SK-N-SH (cell line): Measurements from ENCODE around the gene OR10A3. TPM values are rescaled to one million over a fixed set of nuclear protein-coding genes. Genes with fewer than 3 reads are reported as not detected.

Experiments
- CTCF ChIA-PET: fragments of 300-600, 350-600 bp; formaldehyde crosslinking; extraction: SDS; loops from one replicate; lab custom pipeline; 2021; lab: Yijun Ruan, JAX
- POLR2A ChIA-PET: fragments of 350-600 bp; sonication (Branson Sonifier 250); formaldehyde crosslinking; extraction: SDS; loops from one replicate; lab custom pipeline; 2020; ENCODE audit warnings: antibody characterized with exemption, inconsistent platforms; lab: Yijun Ruan, JAX
- DNase-seq: peaks from one replicate; pipeline ENCODE4 v3.0.0; 2012
- H2AFZ ChIP-seq: fragments of 200-600 bp; sonication (generic); 2 replicates; pipeline ENCODE4 v1.8.1; 2016; ENCODE audit warnings: antibody characterized with exemption, mild to moderate bottlenecking, low read depth
- H3F3A ChIP-seq: fragments of 200-600 bp; sonication (generic); replicated peaks from 2 replicates; pipeline ENCODE3; 2016; ENCODE audit warnings: antibody characterized with exemption, mild to moderate bottlenecking; ENCODE audit not compliant: insufficient read depth
- H3K27ac ChIP-seq, 2 experiments: fragments of 200-500 bp in 1 of 2; fragments of 200-600 bp in 1 of 2; sonication (Bioruptor generic) in 1 of 2; sonication (generic), shearing (Covaris generic) in 1 of 2; 2 replicates each; pipeline versions ENCODE4 v1.5.1 to v1.6.1; 2014 to 2016; ENCODE audit warnings: low read depth in 2 of 2, inconsistent platforms in 1 of 2, low read length in 1 of 2, mild to moderate bottlenecking in 1 of 2, mixed read lengths in 1 of 2
- H3K27me3 ChIP-seq: fragments of 200-600 bp; sonication (generic), shearing (Covaris generic); 2 replicates; pipeline ENCODE4 v1.6.1; 2016; ENCODE audit warnings: mixed run types; ENCODE audit not compliant: insufficient read depth
- H3K36me3 ChIP-seq, 2 experiments: fragments of 200-500 bp in 1 of 2; fragments of 200-600 bp in 1 of 2; sonication (Bioruptor generic) in 1 of 2; sonication (generic) in 1 of 2; replicated peaks in 1 of 2; 2 replicates each; pipeline versions ENCODE3 to v1.5.1; 2014 to 2016; ENCODE audit warnings: low read length in 1 of 2, mild to moderate bottlenecking in 1 of 2; ENCODE audit not compliant: insufficient read depth in 2 of 2, control insufficient read depth in 1 of 2
- H3K4me1 ChIP-seq, 2 experiments: fragments of 200-500 bp in 1 of 2; fragments of 200-600 bp in 1 of 2; sonication (Bioruptor generic) in 1 of 2; sonication (generic), shearing (Covaris generic) in 1 of 2; 2 replicates each; pipeline versions ENCODE4 v1.5.1 to v1.6.1; 2014 to 2016; ENCODE audit warnings: low read depth in 1 of 2, low read length in 1 of 2, mixed run types in 1 of 2; ENCODE audit not compliant: insufficient read depth in 2 of 2, control insufficient read depth in 1 of 2
- H3K4me2 ChIP-seq: fragments of 200-600 bp; sonication (generic), shearing (Covaris generic); 2 replicates; pipeline ENCODE4 v1.6.1; 2017; ENCODE audit warnings: mixed run types
- H3K4me3 ChIP-seq, 2 experiments: fragments of 200-500 bp in 1 of 2; fragments of 200-600 bp in 1 of 2; sonication (Bioruptor generic) in 1 of 2; sonication (generic), shearing (Covaris generic) in 1 of 2; 2 replicates each; pipeline versions ENCODE4 v1.5.1 to v1.8.1; 2014 to 2016; ENCODE audit warnings: low read depth in 2 of 2, inconsistent platforms in 1 of 2, low read length in 1 of 2, mild to moderate bottlenecking in 1 of 2, mixed read lengths in 1 of 2, moderate library complexity in 1 of 2
- H3K79me2 ChIP-seq: fragments of 200-600 bp; sonication (generic); 2 replicates; pipeline ENCODE4 v1.8.1; 2017; ENCODE audit warnings: mild to moderate bottlenecking; ENCODE audit not compliant: insufficient read depth
- H3K9ac ChIP-seq: fragments of 200-600 bp; sonication (generic); 2 replicates; pipeline ENCODE4 v1.6.1; 2017; ENCODE audit warnings: mixed run types
- H3K9me2 ChIP-seq: fragments of 200-600 bp; sonication (generic); 2 replicates; pipeline ENCODE4 v1.6.1; 2017; ENCODE audit warnings: mixed run types
- H3K9me3 ChIP-seq: fragments of 200-600 bp; sonication (generic); 2 replicates; pipeline ENCODE4 v1.6.1; 2017; ENCODE audit warnings: mixed run types, mild to moderate bottlenecking, moderate library complexity
- H4K20me1 ChIP-seq: fragments of 200-600 bp; sonication (generic); 2 replicates; pipeline ENCODE4 v1.6.1; 2017; ENCODE audit warnings: mild to moderate bottlenecking, mixed run types; ENCODE audit not compliant: insufficient read depth
- CHD2 ChIP-seq: fragments of 150-350 bp; IDR thresholded peaks from 2 replicates; pipeline ENCODE4 v1.6.1; 2018; ENCODE audit warnings: low read length; ENCODE audit not compliant: partially characterized antibody
- EP300 ChIP-seq, 2 experiments: IDR thresholded peaks; 2 replicates each; pipeline versions ENCODE4 v1.4.0 to v1.6.1; 2012; ENCODE audit warnings: borderline replicate concordance in 1 of 2, low read depth in 1 of 2, low read length in 1 of 2
- EZH2phosphoT487 ChIP-seq: fragments of 200-600 bp; sonication (generic); IDR thresholded peaks from 2 replicates; pipeline ENCODE4 v1.6.1; 2017; ENCODE audit warnings: low read depth, mixed run types, mild to moderate bottlenecking, antibody characterized with exemption, moderate library complexity, borderline replicate concordance
- GATA2 ChIP-seq: sonication (generic); formaldehyde crosslinking; IDR thresholded peaks from 2 replicates; pipeline ENCODE4 v1.5.0; 2020; ENCODE audit warnings: mild to moderate bottlenecking, missing genetic modification reagents
- JUND ChIP-seq: IDR thresholded peaks from 2 replicates; pipeline ENCODE4 v1.4.0; 2012
- MAX ChIP-seq: IDR thresholded peaks from 2 replicates; pipeline ENCODE4 v1.4.0; 2012; ENCODE audit warnings: low read depth
- NRF1 ChIP-seq: IDR thresholded peaks from 2 replicates; pipeline ENCODE4 v1.6.1; 2012; ENCODE audit warnings: low read depth, mild to moderate bottlenecking, low read length
- POLR2AphosphoS5 ChIP-seq: IDR thresholded peaks from 2 replicates; pipeline ENCODE4 v1.6.1; 2012; ENCODE audit warnings: low read depth, low read length
- RCOR1 ChIP-seq: fragments of 150-350 bp; IDR thresholded peaks from 2 replicates; pipeline ENCODE4 v1.6.1; 2017; ENCODE audit warnings: antibody characterized with exemption, low read length
- REST ChIP-seq: IDR thresholded peaks from 2 replicates; pipeline ENCODE4 v1.6.1; 2012; ENCODE audit warnings: mild to moderate bottlenecking, low read depth, low read length, moderate library complexity
- RFX5 ChIP-seq: IDR thresholded peaks from 2 replicates; pipeline ENCODE4 v1.6.1; 2012; ENCODE audit warnings: mild to moderate bottlenecking, improper control_type of control experiment, low read length
- SIN3A ChIP-seq: IDR thresholded peaks from 2 replicates; pipeline ENCODE4 v1.6.1; 2012; ENCODE audit warnings: low read depth, mild to moderate bottlenecking, low read length, moderate library complexity, borderline replicate concordance
- SMC3 ChIP-seq: IDR thresholded peaks from 2 replicates; pipeline ENCODE4 v1.6.1; 2012; ENCODE audit warnings: low read depth, low read length, improper control_type of control experiment
- TAF1 ChIP-seq: IDR thresholded peaks from 2 replicates; pipeline ENCODE4 v1.6.1; 2012; ENCODE audit warnings: low read depth, mild to moderate bottlenecking, low read length, moderate library complexity, borderline replicate concordance
- TEAD4 ChIP-seq: IDR thresholded peaks from 2 replicates; pipeline ENCODE4 v1.4.0; 2012; ENCODE audit warnings: mild to moderate bottlenecking, borderline replicate concordance; ENCODE audit not compliant: insufficient read depth
- YY1 ChIP-seq: IDR thresholded peaks from 2 replicates; pipeline ENCODE4 v1.4.0; 2012; ENCODE audit warnings: low read depth, mild to moderate bottlenecking
- WGBS: methylation state at CpG from one replicate; pipeline ENCODE4 v1.1.6; 2017; ENCODE audit warnings: low lambda C conversion rate; 5-methylcytosine and 5-hydroxymethylcytosine counted together
- polyA plus RNA-seq, 3 experiments: library from polyadenylated mRNA; depleted of rRNA; stranded (reverse); fragments of >200 nt; gene quantifications; 2 replicates each; pipeline ENCODE4 v1.2.3, GENCODE V29; 2012
- TF ChIP-seq, protein P1 (sequence below): IDR thresholded peaks from 2 replicates; pipeline ENCODE4 v1.4.0; 2012; ENCODE audit warnings: low read depth, borderline replicate concordance

Gene OR10A3
- polyA plus RNA-seq, 1 of the 3 experiments (the other 2 are of a cell fraction): not detected

DNA sequence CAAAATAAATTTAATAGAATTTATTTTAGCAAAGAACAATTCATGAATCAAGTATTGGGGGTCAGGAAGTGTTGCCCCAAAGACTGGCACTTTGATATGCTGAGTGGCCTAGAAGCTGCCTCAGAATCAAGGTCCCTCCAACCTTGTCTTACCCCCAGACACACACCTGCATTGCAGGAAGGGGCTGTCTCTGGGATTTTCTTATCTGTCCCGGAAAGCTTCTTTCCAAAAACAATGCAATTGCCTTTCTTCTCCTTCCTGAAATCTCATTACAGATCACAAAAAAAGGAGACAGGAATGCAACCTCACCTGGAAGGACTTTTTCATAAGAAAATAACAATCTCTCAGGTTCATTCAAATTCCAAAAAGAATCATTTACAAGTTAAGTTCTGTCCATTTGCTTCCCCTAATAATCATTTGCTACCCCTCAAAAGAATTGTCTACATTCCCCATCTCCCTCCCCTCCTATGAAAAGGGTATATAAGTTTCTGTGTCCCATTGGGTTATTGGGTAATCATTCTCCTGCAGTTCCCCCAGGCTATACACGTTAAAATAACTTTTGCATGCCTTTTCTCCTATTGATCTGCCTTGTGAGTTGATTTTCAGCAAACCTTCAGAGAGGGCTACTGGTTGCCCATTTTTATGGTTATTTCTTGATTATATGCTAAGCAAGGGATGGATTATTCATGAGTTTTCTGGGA lies 31.8 kb downstream of the OR10A3 start:
- no peak for DNase-seq
- WGBS: 3% methylated on average over 2 of the region's 2 CpGs
- TF ChIP-seq POLR2AphosphoS5 (no peak), EP300 (IDR thresholded peaks at IDR 0.05; ENCODE audit: borderline replicate concordance in 1 of 2, low read depth in 1 of 2, low read length in 1 of 2) (no peak), EZH2phosphoT487 (no peak), RCOR1 (no peak), YY1 (no peak), MAX (no peak), CHD2 (no peak), TAF1 (no peak), SIN3A (no peak), SMC3 (no peak), REST (no peak), NRF1 (no peak), RFX5 (no peak), GATA2 (CRISPR knock-in tag) (no peak), JUND (no peak), TEAD4 (no peak)
- TF ChIP-seq, protein P1, sequence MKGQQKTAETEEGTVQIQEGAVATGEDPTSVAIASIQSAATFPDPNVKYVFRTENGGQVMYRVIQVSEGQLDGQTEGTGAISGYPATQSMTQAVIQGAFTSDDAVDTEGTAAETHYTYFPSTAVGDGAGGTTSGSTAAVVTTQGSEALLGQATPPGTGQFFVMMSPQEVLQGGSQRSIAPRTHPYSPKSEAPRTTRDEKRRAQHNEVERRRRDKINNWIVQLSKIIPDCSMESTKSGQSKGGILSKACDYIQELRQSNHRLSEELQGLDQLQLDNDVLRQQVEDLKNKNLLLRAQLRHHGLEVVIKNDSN: no peak
- H3K4me2 ChIP-seq: no peak overlapping the region
- H3K9ac ChIP-seq: no peak overlapping the region
- H3K79me2 ChIP-seq: no peaks in the 10 kb centered on the region
- H3K9me2 ChIP-seq: no peaks in the 10 kb centered on the region
- H3K9me3 ChIP-seq: no peaks in the 10 kb centered on the region
- CTCF ChIA-PET: interaction anchor here (0.9 kb wide), 1 partner anchor 77 kb away, joined by 5 read pairs; the partner anchor contains the start of gene EIF3F
- no peaks in the 10 kb centered on the region for H4K20me1 ChIP-seq
- no peak overlapping the region for H2AFZ ChIP-seq
- POLR2A ChIA-PET: no interaction called here
- H3F3A ChIP-seq: no peaks in the 10 kb centered on the region
- no peaks in the 10 kb centered on the region; a peak in 2 of 4 replicates for H3K4me1 ChIP-seq
- no peaks in the 10 kb centered on the region; the same call in 1 of the 2 replicates for H3K27me3 ChIP-seq
- no peak overlapping the region for H3K4me3 ChIP-seq
- H3K36me3 ChIP-seq: no peaks in the 10 kb centered on the region
- H3K27ac ChIP-seq: no peak overlapping the region
